ENCODE data around the gene NDST4.

DNA sequence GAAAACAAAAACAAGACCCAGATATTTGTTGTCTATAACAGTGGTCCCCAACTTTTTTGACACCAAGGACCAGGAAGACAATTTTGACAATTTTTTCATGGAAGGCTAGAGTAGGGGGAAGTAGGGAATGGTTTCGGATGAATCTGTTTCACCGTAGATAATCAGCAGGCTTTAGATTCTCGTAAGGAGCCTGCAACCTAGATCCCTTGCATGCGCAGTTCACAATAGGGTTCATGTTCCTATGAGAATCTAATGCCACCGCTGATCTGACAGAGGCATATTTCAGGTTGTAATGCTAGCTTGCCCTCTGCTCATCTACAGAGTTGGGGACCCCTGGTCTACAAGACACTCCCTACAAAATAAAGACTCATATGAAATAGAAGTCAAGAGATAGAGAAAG lies 229.8 kb downstream of the NDST4 start:
- TF ChIP-seq, protein P1, sequence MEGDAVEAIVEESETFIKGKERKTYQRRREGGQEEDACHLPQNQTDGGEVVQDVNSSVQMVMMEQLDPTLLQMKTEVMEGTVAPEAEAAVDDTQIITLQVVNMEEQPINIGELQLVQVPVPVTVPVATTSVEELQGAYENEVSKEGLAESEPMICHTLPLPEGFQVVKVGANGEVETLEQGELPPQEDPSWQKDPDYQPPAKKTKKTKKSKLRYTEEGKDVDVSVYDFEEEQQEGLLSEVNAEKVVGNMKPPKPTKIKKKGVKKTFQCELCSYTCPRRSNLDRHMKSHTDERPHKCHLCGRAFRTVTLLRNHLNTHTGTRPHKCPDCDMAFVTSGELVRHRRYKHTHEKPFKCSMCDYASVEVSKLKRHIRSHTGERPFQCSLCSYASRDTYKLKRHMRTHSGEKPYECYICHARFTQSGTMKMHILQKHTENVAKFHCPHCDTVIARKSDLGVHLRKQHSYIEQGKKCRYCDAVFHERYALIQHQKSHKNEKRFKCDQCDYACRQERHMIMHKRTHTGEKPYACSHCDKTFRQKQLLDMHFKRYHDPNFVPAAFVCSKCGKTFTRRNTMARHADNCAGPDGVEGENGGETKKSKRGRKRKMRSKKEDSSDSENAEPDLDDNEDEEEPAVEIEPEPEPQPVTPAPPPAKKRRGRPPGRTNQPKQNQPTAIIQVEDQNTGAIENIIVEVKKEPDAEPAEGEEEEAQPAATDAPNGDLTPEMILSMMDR (IDR thresholded peaks at IDR 0.05) = no peak
- TF ChIP-seq POLR2AphosphoS5 (IDR thresholded peaks at IDR 0.05; ENCODE audit: insufficient read depth in 1 of 2, low read depth in 1 of 2) (no peak), POLR2A (IDR thresholded peaks at IDR 0.05) (no peak)

Measured in vagina (tissue), 2 donors.